Astrocyte of the spinal cord (primary cell): ENCODE data around the gene MICU2.

Experiments used
- DNase-seq: peaks from one replicate; pipeline ENCODE4 v3.0.0; 2011; ENCODE audit warnings: low read depth, low spot score
- H3K4me3 ChIP-seq: 2 replicates; pipeline ENCODE4 v1.5.1; 2011; ENCODE audit warnings: low read depth, mild to moderate bottlenecking, low read length, moderate library complexity
- in situ Hi-C: cut with HindIII; loops from 2 replicates; pipeline ENCODE4 v1.10.0; 2017; ENCODE audit warnings: low sequenced_read_pairs
- TF ChIP-seq, protein P1 (sequence below): IDR thresholded peaks from 2 replicates; pipeline ENCODE4 v1.5.1; 2012; ENCODE audit warnings: low read depth, mild to moderate bottlenecking, low read length, inconsistent platforms

Gene MICU2

DNA sequence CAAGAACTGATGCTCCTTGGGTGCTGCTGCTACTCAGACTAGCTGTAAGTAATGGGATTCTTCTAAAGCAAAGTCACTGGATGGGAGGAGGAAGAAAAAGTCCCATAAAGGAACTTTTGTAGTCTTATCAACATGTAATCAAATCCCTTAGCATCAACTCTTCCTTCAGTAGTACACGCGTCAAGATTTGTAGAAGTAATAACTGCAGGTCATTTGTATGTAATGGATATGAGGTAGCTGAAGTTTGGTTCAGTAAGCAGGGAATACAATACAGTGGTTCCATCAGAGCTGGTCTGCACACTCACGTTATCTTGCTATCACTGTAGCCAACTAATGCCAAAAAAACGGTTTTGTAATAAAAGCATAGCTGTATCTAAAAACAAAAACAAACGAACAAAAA is 72.5 kb downstream of the MICU2 start:
- no peak overlapping the region for H3K4me3 ChIP-seq
- in situ Hi-C loops, result no loop called here
- TF ChIP-seq, protein P1, sequence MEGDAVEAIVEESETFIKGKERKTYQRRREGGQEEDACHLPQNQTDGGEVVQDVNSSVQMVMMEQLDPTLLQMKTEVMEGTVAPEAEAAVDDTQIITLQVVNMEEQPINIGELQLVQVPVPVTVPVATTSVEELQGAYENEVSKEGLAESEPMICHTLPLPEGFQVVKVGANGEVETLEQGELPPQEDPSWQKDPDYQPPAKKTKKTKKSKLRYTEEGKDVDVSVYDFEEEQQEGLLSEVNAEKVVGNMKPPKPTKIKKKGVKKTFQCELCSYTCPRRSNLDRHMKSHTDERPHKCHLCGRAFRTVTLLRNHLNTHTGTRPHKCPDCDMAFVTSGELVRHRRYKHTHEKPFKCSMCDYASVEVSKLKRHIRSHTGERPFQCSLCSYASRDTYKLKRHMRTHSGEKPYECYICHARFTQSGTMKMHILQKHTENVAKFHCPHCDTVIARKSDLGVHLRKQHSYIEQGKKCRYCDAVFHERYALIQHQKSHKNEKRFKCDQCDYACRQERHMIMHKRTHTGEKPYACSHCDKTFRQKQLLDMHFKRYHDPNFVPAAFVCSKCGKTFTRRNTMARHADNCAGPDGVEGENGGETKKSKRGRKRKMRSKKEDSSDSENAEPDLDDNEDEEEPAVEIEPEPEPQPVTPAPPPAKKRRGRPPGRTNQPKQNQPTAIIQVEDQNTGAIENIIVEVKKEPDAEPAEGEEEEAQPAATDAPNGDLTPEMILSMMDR, result no peak
- no peak for DNase-seq

DNA sequence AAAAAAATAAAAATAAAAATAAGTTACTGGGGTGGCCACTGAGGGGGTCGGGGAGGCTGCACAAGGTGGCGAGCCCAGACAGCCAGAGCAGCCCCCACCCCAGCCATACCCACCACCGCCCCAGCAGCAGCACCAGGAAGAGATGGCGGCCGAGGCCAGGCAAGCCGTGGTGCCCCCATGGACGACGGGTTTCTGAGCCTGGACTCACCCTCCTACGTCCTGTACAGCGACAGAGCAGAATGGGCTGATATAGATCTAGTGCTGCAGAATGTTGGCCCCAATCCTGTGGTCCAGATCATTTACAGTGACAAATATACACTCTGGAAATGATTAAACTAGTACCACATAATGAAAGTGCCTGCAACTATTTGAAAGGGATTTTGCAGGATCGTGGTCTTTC is 73.3 kb downstream of the MICU2 start:
- no peak for DNase-seq
- TF ChIP-seq, protein P1, result no peak
- in situ Hi-C loops, result no loop called here
- H3K4me3 ChIP-seq, result no peak overlapping the region

DNA sequence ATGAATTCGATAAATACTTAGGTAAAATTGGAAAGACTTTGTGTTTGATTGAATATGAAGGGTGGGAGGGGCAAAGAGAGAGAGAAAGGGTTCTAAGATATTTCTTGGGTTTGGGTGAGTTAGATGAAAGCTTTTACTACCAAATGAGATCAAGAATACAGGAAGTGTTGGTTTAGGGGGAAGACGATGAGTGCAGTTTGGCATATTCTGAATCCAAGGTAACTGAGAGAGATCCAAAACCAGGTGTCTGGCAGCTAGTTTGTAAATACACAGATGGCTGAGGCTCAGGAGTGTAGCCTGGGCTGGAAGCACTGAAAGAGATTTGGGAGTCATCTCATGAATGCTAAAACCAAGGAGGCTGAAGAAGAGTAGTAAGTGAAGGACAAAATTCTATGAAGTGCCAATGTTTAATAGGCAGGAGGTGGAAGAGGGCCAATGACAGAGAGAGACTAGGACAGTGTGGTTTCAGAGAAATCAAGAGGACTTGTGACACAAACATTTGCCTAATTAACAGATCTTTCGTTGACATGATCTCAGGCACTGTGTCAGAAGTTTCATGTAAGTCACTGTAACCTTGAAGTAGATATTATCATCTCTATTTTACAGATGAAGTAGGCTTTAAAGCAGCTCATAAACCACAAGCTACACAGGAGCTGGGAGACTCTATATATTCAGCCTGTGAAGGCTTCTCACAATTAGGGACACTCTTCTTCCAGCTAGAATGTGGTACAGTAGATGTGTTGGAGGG is 74.7 kb downstream of the MICU2 start:
- in situ Hi-C loops, result no loop called here
- H3K4me3 ChIP-seq, result no peak overlapping the region
- TF ChIP-seq, protein P1, result no peak
- no peak for DNase-seq

DNA sequence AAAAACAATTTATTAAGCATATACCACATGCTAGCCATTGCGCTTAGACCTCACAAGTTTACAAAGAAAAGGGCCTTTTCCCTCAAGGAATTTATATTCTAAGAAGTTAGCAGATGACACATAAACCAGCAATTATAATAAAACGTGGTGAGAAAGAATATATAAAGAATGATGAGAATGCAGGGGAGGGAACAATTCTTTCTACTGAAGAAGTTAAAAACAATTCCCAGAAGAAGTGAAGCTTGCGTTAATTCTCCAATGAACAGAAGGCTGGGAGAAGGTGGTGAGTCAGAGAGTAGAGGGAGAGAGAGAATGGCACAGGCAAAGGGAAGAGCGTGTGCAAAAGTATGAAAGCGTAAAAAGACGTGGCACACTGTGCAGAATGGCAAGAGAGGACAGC is 75.4 kb downstream of the MICU2 start:
- DNase-seq, result peak; percentile 79
- in situ Hi-C loops, result no loop called here

DNA sequence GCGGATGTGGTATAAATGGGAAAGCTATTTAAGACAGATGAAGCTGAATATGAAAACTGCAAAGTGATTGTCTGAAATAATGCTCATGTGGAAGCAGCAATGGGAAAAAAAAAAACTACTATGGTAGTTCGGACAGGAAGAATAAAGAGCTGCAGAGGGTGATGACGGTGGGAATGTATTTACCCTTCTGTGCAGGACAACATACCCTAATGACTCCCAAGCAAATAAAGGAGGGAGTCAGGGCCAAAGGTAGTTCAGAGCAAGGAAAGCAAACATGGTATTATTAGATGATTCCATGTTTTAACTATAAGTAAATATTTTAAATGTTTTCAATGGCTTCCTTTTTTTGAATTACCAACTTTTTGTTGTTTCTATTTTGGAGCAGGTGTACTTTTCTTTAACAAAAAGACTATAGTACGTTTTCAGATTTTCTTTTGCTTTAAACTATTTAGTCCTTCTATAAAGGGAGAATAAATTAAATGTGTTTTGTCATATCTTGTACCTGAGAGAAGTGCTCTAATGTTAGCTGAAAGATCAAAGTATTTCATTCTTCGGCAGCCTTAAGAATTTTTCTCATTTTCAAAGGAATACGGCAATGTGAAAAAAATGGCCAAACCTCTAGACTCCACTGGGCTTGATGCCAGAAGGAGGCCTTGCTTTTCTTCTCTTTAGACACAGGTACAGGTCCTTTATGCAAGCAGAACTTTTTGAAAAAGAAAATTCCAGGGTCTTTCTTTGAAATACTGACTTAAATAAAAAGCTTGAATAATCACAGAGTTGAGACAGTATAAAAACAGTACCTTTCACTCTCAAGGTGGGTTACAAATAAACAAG is 77.0 kb downstream of the MICU2 start:
- DNase-seq, result no peak
- H3K4me3 ChIP-seq, result no peak overlapping the region
- in situ Hi-C loops, result no loop called here
- TF ChIP-seq, protein P1, result no peak

More for the DNA sequence above, 75.4 kb downstream of the MICU2 start:
- H3K4me3 ChIP-seq, result no peak overlapping the region
- TF ChIP-seq, protein P1, result no peak

DNA sequence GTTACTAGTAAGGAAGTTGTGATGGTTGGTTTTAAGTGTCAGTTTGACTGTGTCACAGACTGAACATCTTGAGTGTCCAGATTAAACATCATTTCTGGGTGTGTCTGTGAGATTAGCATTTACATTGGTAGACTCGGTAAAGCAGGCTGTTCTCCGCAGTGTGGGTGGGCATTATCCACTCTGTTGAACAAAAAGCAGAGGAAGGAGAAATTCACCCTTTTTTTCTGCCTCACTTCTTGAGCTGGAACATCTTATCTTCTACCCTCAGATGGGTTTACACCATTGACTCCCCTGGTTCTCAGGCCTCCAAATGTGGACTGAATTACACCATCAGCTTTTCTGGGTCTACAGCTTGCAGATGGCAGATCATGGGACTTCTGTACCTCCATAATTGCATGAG is 81.1 kb downstream of the MICU2 start:
- H3K4me3 ChIP-seq, result no peak overlapping the region
- TF ChIP-seq, protein P1, result no peak
- in situ Hi-C loops, result no loop called here
- no peak for DNase-seq
